Measurements from ENCODE around the gene C4orf17. TPM values are rescaled to one million over a fixed set of nuclear protein-coding genes. Genes with fewer than 3 reads are reported as not detected.
"Not testable (repeated sequence)": the region's sequence is repeated elsewhere in the genome, so short reads cannot be mapped to it uniquely, and the experiment has no call there.

C4orf17 gene
- not detected in 2 replicates for total RNA-seq (2014; rRNA removed; shearing (Covaris generic))

DNA sequence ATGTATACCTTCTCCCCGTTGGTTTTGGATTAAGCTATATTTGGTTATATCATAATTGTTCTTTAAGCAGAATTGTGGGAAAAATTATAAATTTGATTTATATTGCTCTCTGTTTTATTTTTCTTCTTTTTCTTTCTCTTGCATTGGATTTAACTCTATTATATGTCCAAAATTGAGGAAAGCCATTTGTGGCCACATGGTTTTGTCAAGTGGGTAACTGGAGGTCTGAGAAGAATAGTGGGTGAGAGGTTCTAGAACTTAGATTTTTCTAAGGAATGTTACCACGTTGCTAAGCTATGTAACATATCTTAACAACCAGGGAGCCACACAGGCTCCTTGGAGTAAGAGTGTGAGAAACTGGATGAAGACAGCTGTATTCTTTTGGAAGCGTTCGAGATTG lies at the start of gene C4orf17:
Gene C4orf17 (plus strand): TSS at position 301 of the 400 bp plus-strand sequence. CDS start 2,061 bp downstream, outside the sequence.
- no peak within 1 kb of the TSS for H3K27ac ChIP-seq
- H3K36me3 ChIP-seq: no peaks in the 10 kb centered on the region
- H3K4me1 ChIP-seq (replicated peaks): no peaks in the 10 kb centered on the region
- no peak for DNase-seq (ENCODE audit: low read depth in 1 of 2, low spot score in 2 of 2)
- no peaks in the 10 kb centered on the region for H3K9me3 ChIP-seq (replicated peaks)
- H3K4me3 ChIP-seq: no peak within 1 kb of the TSS
- peaks cover 6% of the 10 kb centered on the region; the same call in 1 of the 2 replicates for H3K27me3 ChIP-seq (replicated peaks)

GRCh38 chr4:99461623-99462401 lies 49.0 kb upstream of the C4orf17 start:
- H3K27me3 ChIP-seq (replicated peaks): no peaks in the 10 kb centered on the region
- H3K27ac ChIP-seq: no peak overlapping the region
- no peak for DNase-seq (ENCODE audit: low read depth in 1 of 2, low spot score in 2 of 2)
- H3K4me1 ChIP-seq (replicated peaks): no peaks in the 10 kb centered on the region
- H3K9me3 ChIP-seq (replicated peaks): no peaks in the 10 kb centered on the region
- H3K4me3 ChIP-seq: no peak overlapping the region
- no peaks in the 10 kb centered on the region for H3K36me3 ChIP-seq

- Histone ChIP-seq H3K36me3 (no peaks in the 10 kb centered on the region), H3K27me3 (replicated peaks) (no peaks in the 10 kb centered on the region), H3K27ac (no peak overlapping the region), H3K4me3 (no peak overlapping the region), H3K4me1 (replicated peaks) (no peaks in the 10 kb centered on the region), H3K9me3 (replicated peaks) (no peaks in the 10 kb centered on the region)
- DNase-seq (ENCODE audit: low read depth in 1 of 2, low spot score in 2 of 2): peak; percentile 22 to 45
Measured at GRCh38 chr4:99462875-99463464, 47.9 kb upstream of the C4orf17 start.

- H3K27ac ChIP-seq: no peak overlapping the region
- DNase-seq (ENCODE audit: low read depth in 1 of 2, low spot score in 2 of 2): no peak
- H3K4me3 ChIP-seq: no peak overlapping the region
- H3K4me1 ChIP-seq (replicated peaks): no peaks in the 10 kb centered on the region
- H3K9me3 ChIP-seq (replicated peaks): no peaks in the 10 kb centered on the region
- no peaks in the 10 kb centered on the region for H3K27me3 ChIP-seq (replicated peaks)
- no peaks in the 10 kb centered on the region for H3K36me3 ChIP-seq
Measured at GRCh38 chr4:99463566-99463965, 47.3 kb upstream of the C4orf17 start.

- DNase-seq (ENCODE audit: low read depth in 1 of 2, low spot score in 2 of 2): no peak
- Histone ChIP-seq H3K27ac (no peak overlapping the region), H3K27me3 (replicated peaks) (no peaks in the 10 kb centered on the region), H3K9me3 (replicated peaks) (no peaks in the 10 kb centered on the region), H3K4me3 (no peak overlapping the region), H3K4me1 (replicated peaks) (no peaks in the 10 kb centered on the region), H3K36me3 (no peaks in the 10 kb centered on the region)
Measured at GRCh38 chr4:99467887-99468286, 42.9 kb upstream of the C4orf17 start.

GRCh38 chr4:99468889-99469288 lies 41.9 kb upstream of the C4orf17 start:
- H3K4me1 ChIP-seq (replicated peaks): no peaks in the 10 kb centered on the region
- H3K9me3 ChIP-seq (replicated peaks): no peaks in the 10 kb centered on the region
- no peak overlapping the region for H3K4me3 ChIP-seq
- no peak overlapping the region for H3K27ac ChIP-seq
- no peaks in the 10 kb centered on the region for H3K36me3 ChIP-seq
- DNase-seq (ENCODE audit: low read depth in 1 of 2, low spot score in 2 of 2): no peak
- H3K27me3 ChIP-seq (replicated peaks): no peaks in the 10 kb centered on the region

DNA sequence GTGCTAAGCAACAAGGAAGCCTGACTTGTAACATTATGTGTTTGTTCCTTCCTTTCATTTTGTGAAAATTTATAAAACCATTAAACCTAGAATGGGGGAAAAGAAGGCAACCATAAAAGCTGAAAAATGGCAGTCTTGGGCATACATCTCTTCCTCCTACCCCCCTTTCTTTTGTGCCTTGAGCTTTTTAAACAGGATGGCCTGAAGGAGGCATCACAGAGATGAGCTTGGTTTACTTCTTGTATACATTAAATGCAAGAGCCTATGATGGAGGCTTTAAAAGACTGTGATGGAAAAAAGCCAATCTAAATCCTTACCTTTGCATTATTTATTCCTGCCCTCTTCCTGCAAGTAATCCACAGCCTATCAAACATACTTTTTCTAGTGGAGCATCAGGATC lies 39.5 kb upstream of the C4orf17 start:
- H3K4me3 ChIP-seq: no peak overlapping the region
- no peaks in the 10 kb centered on the region for H3K36me3 ChIP-seq
- H3K9me3 ChIP-seq (replicated peaks): no peaks in the 10 kb centered on the region
- no peak for DNase-seq (ENCODE audit: low read depth in 1 of 2, low spot score in 2 of 2)
- no peaks in the 10 kb centered on the region for H3K4me1 ChIP-seq (replicated peaks)
- H3K27ac ChIP-seq: no peak overlapping the region
- H3K27me3 ChIP-seq (replicated peaks): no peaks in the 10 kb centered on the region

DNA sequence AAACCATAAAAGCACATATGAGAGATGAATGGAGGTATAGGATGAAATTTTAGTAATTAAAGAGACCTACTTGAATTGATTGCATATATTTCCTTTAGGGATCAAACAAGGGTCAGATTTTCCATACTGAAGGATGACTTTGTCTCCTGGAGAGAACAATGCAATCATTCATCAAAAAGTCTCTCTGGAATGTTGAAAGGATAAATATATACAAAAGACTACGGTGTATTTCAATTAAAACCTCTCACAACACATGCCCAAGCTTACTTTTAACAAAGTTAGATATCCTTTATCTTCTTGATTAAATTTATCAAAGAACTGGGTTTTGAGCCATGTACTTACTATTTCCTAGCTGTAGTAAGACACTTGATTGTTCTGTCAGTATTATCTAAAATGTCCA lies 38.9 kb upstream of the C4orf17 start:
- Histone ChIP-seq H3K27ac (no peak overlapping the region), H3K4me1 (replicated peaks) (no peaks in the 10 kb centered on the region), H3K9me3 (replicated peaks) (no peaks in the 10 kb centered on the region), H3K27me3 (replicated peaks) (no peaks in the 10 kb centered on the region), H3K36me3 (no peaks in the 10 kb centered on the region), H3K4me3 (no peak overlapping the region)
- DNase-seq (ENCODE audit: low read depth in 1 of 2, low spot score in 2 of 2): no peak

GRCh38 chr4:99473131-99473530 lies 37.7 kb upstream of the C4orf17 start:
- no peaks in the 10 kb centered on the region for H3K9me3 ChIP-seq (replicated peaks)
- H3K4me3 ChIP-seq: no peak overlapping the region
- H3K27ac ChIP-seq: no peak overlapping the region
- H3K4me1 ChIP-seq (replicated peaks): no peaks in the 10 kb centered on the region
- no peaks in the 10 kb centered on the region for H3K36me3 ChIP-seq
- no peaks in the 10 kb centered on the region for H3K27me3 ChIP-seq (replicated peaks)
- DNase-seq (ENCODE audit: low read depth in 1 of 2, low spot score in 2 of 2): no peak

GRCh38 chr4:99483636-99484035 lies 27.2 kb upstream of the C4orf17 start:
- H3K9me3 ChIP-seq (replicated peaks): no peaks in the 10 kb centered on the region
- no peak for DNase-seq (ENCODE audit: low read depth in 1 of 2, low spot score in 2 of 2)

GRCh38 chr4:99485212-99485611 lies 25.6 kb upstream of the C4orf17 start:
- Histone ChIP-seq H3K27me3 (replicated peaks) (no peaks in the 10 kb centered on the region), H3K27ac (no peak overlapping the region), H3K9me3 (replicated peaks) (no peaks in the 10 kb centered on the region), H3K4me1 (replicated peaks) (no peaks in the 10 kb centered on the region), H3K4me3 (no peak overlapping the region), H3K36me3 (no peaks in the 10 kb centered on the region)
- DNase-seq (ENCODE audit: low read depth in 1 of 2, low spot score in 2 of 2): no peak

More at GRCh38 chr4:99483636-99484035, 27.2 kb upstream of the C4orf17 start:
- H3K27ac ChIP-seq: no peak overlapping the region
- H3K4me1 ChIP-seq (replicated peaks): no peaks in the 10 kb centered on the region
- H3K27me3 ChIP-seq (replicated peaks): no peaks in the 10 kb centered on the region
- H3K36me3 ChIP-seq: no peaks in the 10 kb centered on the region
- no peak overlapping the region for H3K4me3 ChIP-seq

- H3K4me1 ChIP-seq (replicated peaks); H3K4me3 ChIP-seq; H3K27me3 ChIP-seq (replicated peaks); H3K36me3 ChIP-seq; H3K9me3 ChIP-seq (replicated peaks); DNase-seq (ENCODE audit: low read depth in 1 of 2, low spot score in 2 of 2); H3K27ac ChIP-seq: not testable (repeated sequence)
Measured at GRCh38 chr4:99486648-99487047, 24.2 kb upstream of the C4orf17 start.

- Histone ChIP-seq H3K27ac (no peak overlapping the region), H3K4me3 (no peak overlapping the region), H3K9me3 (replicated peaks) (no peaks in the 10 kb centered on the region), H3K27me3 (replicated peaks) (no peaks in the 10 kb centered on the region), H3K4me1 (replicated peaks) (no peaks in the 10 kb centered on the region), H3K36me3 (no peaks in the 10 kb centered on the region)
- no peak for DNase-seq (ENCODE audit: low read depth in 1 of 2, low spot score in 2 of 2)
Measured at GRCh38 chr4:99490286-99490685, 20.5 kb upstream of the C4orf17 start.

- no peaks in the 10 kb centered on the region; the same call in 1 of the 2 replicates for H3K27me3 ChIP-seq (replicated peaks)
- no peak for DNase-seq (ENCODE audit: low read depth in 1 of 2, low spot score in 2 of 2)
- H3K4me3 ChIP-seq: no peak overlapping the region
- no peak overlapping the region for H3K27ac ChIP-seq
- H3K36me3 ChIP-seq: no peaks in the 10 kb centered on the region
- no peaks in the 10 kb centered on the region for H3K9me3 ChIP-seq (replicated peaks)
- no peaks in the 10 kb centered on the region for H3K4me1 ChIP-seq (replicated peaks)
Measured at GRCh38 chr4:99504804-99505502, 5.9 kb upstream of the C4orf17 start.

Data from SJSA1 (cell line).